GM12873 (cell line): Measurements from ENCODE around the gene ASXL1.

Experiments
- CTCF ChIP-seq: IDR thresholded peaks from 2 replicates; pipeline ENCODE4 v1.5.1; 2012; ENCODE audit warnings: low read depth, mild to moderate bottlenecking, moderate library complexity, low read length, control low read depth; ENCODE audit not compliant: insufficient read depth; ENCODE audit errors: missing control alignments

ASXL1 gene

DNA sequence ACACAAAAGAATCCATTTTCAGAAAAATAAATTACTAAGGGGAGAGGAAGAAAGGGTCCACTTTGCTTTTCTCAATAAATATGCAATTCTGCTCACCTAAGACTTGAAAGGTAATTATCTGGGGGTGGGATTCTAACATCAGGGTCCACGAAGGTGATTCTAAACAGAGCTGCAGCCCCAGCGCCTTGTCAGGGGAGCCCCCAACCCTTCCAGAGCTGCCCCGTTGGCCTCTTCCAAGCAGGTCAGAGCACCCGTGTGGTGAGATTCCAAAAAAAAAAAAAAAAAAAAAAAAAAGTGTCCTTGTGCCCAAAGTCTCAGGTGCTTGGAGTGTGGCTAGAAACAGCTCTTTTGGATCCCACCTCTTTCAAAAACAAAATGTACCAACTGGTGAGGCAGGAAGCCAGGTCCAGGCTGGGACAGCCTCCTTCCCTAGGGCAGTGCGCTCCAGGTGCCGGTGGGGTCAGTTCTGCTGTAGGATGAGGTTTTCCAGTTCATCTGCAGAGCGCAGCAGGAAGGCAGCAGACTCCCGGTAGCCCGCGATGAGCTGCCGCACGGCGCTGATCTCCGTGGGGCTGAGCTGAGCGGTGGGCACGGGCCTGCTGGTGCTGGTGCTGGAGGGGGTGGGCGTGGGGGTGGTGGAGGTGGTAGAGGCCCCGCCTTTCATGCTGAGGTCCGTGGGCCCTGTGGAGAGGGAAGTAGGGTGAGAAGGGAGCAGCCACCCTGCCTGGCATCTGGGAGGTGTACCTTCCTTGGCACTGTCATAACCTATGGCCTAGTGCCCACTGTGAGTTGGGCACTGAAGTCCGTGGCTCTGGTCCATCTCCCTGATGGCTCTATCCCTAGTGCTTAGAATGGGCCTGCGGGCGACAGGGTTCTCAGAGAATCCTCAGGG lies 89.3 kb downstream of the ASXL1 start:
- TF ChIP-seq CTCF = no peak

DNA sequence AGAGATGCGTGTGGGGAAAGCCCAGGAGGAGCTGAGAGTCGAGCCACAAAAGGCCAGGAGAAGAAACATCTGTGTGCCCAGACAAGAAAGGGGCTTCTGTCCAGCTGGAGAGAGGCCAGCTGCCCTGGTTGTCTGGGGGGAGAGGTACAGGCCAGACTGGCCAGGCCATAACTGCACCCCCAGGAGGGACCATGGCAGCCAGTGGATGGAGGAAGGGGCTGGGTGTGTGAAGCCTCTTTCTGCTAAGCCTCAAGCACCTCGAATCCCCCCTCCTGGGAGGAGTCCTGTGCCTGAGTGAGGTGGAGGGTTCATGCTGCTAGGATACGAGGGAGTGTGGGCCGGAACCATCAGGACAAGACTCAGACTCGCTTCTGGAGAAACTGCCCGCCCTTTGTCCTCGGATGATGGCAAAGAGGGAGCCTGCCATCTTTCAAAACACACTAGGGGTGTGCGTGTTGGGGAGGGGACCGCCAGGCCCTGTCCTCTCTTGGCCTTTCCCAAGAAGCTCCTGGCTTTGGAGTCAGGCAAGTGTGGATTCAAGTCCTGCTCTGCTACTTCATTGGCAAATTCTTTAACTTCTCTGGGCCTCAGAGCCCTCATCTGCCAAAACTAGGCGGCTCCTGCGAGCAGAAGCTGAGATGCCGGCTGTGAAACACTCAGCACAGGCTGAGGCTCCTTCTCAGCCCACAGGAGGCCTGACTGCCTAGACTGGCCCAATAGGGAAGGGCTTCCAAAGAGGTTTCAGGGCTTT lies 90.3 kb downstream of the ASXL1 start:
- TF ChIP-seq CTCF = no peak

GRCh38 chr20:32449057-32449889 lies 91.1 kb downstream of the ASXL1 start:
- TF ChIP-seq CTCF = no peak

GRCh38 chr20:32449890-32450401 lies 91.8 kb downstream of the ASXL1 start:
- no peak for TF ChIP-seq CTCF

DNA sequence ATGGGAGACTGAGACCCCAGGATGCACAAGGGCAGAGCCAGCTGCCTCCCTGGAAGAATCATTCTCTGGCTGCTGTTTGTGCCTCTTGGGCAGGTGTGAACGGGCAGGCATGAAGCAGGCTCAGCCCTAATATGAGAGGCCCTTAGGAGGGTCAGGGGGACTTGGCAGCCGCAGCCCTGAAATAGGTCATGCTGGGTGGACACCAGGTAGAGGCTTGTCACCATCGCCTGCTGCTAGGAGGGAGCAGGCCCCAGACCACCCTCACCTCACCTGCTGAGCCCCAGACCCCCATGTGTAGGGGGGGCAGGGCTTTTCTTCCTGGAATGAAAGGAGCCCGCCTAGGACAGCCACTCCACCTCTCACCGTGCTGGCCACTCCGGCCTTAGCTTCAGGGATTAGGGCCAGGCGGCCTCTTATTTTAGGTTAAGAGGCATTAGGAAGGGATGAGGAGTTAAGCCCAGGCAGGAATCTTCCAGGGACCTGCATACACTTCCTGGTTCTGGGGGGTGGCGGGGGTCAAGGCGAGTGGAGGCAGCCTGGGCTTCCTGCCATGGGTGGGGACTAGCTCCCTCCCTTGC lies 92.4 kb downstream of the ASXL1 start:
- no peak for TF ChIP-seq CTCF

- no peak for TF ChIP-seq CTCF
Measured at GRCh38 chr20:32451340-32451681, 93.2 kb downstream of the ASXL1 start.
